H1 (cell line): ENCODE data around the gene KIF1C. TPM values are rescaled to one million over a fixed set of nuclear protein-coding genes. Genes with fewer than 3 reads are reported as not detected.

Experiments
- CTCF ChIA-PET: fragments of 300-600 bp; sonication (Branson Sonifier 250); formaldehyde crosslinking; loops from one replicate; lab custom pipeline; 2021; ENCODE audit not compliant: partially characterized antibody; lab: Charles Lee
- POLR2A ChIA-PET: fragments of 300-600 bp; sonication (Branson Sonifier 250); formaldehyde crosslinking; loops from one replicate; lab custom pipeline; 2021; ENCODE audit warnings: inconsistent platforms; ENCODE audit not compliant: partially characterized antibody; lab: Charles Lee
- DNase-seq, 2 experiments: peaks; one replicate each; pipeline versions ENCODE4 v3.0.0 to v3.0.0-alpha.2; 2010 to 2022; ENCODE audit warnings: low spot score in 2 of 2, low read depth in 1 of 2, mixed read lengths in 1 of 2
- FAIRE-seq: peaks from 2 replicates; lab custom pipeline; 2011; peaks lifted over from hg19 to GRCh38; lab: Jason Lieb, UNC
- H2AFZ ChIP-seq: 2 replicates; pipeline ENCODE4 v1.8.1; 2012; ENCODE audit warnings: low read length, inconsistent platforms
- H2AK5ac ChIP-seq: 2 replicates; pipeline ENCODE4 v1.6.1; 2013; ENCODE audit warnings: low read depth, low read length
- H2BK120ac ChIP-seq: replicated peaks from 2 replicates; pipeline ENCODE3; 2013; ENCODE audit warnings: low read depth, low read length, inconsistent platforms
- H2BK12ac ChIP-seq: 2 replicates; pipeline ENCODE4 v1.6.1; 2013; ENCODE audit warnings: low read depth, low read length
- H2BK15ac ChIP-seq: 2 replicates; pipeline ENCODE4 v1.6.1; 2013; ENCODE audit warnings: low read length
- H2BK20ac ChIP-seq: 2 replicates; pipeline ENCODE4 v1.6.1; 2013; ENCODE audit warnings: low read length
- H2BK5ac ChIP-seq: 2 replicates; pipeline ENCODE4 v1.6.1; 2013; ENCODE audit warnings: low read depth, low read length
- H3K14ac ChIP-seq: 2 replicates; pipeline ENCODE4 v1.6.1; 2013; ENCODE audit warnings: inconsistent platforms; ENCODE audit not compliant: insufficient read length
- H3K18ac ChIP-seq: 2 replicates; pipeline ENCODE4 v1.6.1; 2013; ENCODE audit warnings: low read length; ENCODE audit errors: extremely low read depth
- H3K23ac ChIP-seq: 2 replicates; pipeline ENCODE4 v1.6.1; 2013; ENCODE audit warnings: inconsistent platforms; ENCODE audit not compliant: insufficient read length
- H3K23me2 ChIP-seq: 2 replicates; pipeline ENCODE4 v1.6.1; 2013; ENCODE audit warnings: low read depth, low read length
- H3K27ac ChIP-seq: 2 replicates; pipeline ENCODE4 v1.6.1; 2011; ENCODE audit warnings: low read depth, low read length, inconsistent platforms
- H3K27me3 ChIP-seq, 4 experiments: replicated peaks in 1 of 4; 1 replicate in 1 of 4; 2 replicates in 3 of 4; pipeline versions ENCODE4 v1.6.1 to v1.8.1; 2011 to 2013; ENCODE audit warnings: low read length in 3 of 4, mild to moderate bottlenecking in 3 of 4, inconsistent platforms in 2 of 4, mixed read lengths in 2 of 4, moderate library complexity in 1 of 4; ENCODE audit not compliant: control insufficient read depth in 3 of 4, insufficient read depth in 3 of 4; ENCODE audit errors: extremely low read depth in 1 of 4
- H3K36me3 ChIP-seq, 4 experiments: 2 replicates each; pipeline versions ENCODE4 v1.6.1 to v1.8.1; 2011 to 2013; ENCODE audit warnings: mild to moderate bottlenecking in 4 of 4, low read length in 3 of 4, moderate library complexity in 2 of 4, control low read depth in 1 of 4, inconsistent platforms in 1 of 4; ENCODE audit not compliant: insufficient read depth in 4 of 4, control insufficient read depth in 2 of 4
- H3K4ac ChIP-seq: replicated peaks from 2 replicates; pipeline ENCODE3; 2013; ENCODE audit warnings: low read length, low read depth, mixed read lengths, inconsistent platforms; ENCODE audit not compliant: insufficient read length
- H3K4me1 ChIP-seq, 4 experiments: replicated peaks in 1 of 4; 1 replicate in 1 of 4; 2 replicates in 3 of 4; pipeline versions ENCODE4 v1.6.1 to v1.8.1; 2011 to 2013; ENCODE audit warnings: low read length in 3 of 4, inconsistent platforms in 2 of 4, mixed read lengths in 1 of 4; ENCODE audit not compliant: insufficient read depth in 4 of 4, control insufficient read depth in 3 of 4
- H3K4me2 ChIP-seq, 2 experiments: 2 replicates each; pipeline versions ENCODE4 v1.6.1 to v1.8.1; 2011 to 2013; ENCODE audit warnings: low read depth in 2 of 2, low read length in 2 of 2, control low read depth in 1 of 2, inconsistent platforms in 1 of 2, mild to moderate bottlenecking in 1 of 2; ENCODE audit not compliant: insufficient read depth in 1 of 2
- H3K4me3 ChIP-seq, 4 experiments: fragments of 200-600, 300-600 bp in 1 of 4; sonication (generic), shearing (Covaris generic), sonication (Bioruptor Twin) in 1 of 4; 2 replicates each; pipeline versions ENCODE4 v1.5.1 to v1.8.1; 2011 to 2016; ENCODE audit warnings: low read length in 4 of 4, low read depth in 3 of 4, control low read depth in 2 of 4, inconsistent platforms in 2 of 4, mild to moderate bottlenecking in 2 of 4, mixed read lengths in 1 of 4, moderate library complexity in 1 of 4; ENCODE audit not compliant: insufficient read depth in 2 of 4; ENCODE audit errors: extremely low read depth in 1 of 4
- H3K56ac ChIP-seq: replicated peaks from 2 replicates; pipeline ENCODE3; 2013; ENCODE audit warnings: low read depth, mild to moderate bottlenecking, mixed read lengths, low read length, inconsistent platforms; ENCODE audit not compliant: insufficient read length
- H3K79me1 ChIP-seq: 2 replicates; pipeline ENCODE4 v1.6.1; 2013; ENCODE audit warnings: low read depth, low read length, control low read depth
- H3K79me2 ChIP-seq, 2 experiments: 2 replicates each; pipeline versions ENCODE4 v1.6.1 to v1.8.1; 2012 to 2013; ENCODE audit warnings: low read length in 2 of 2, mild to moderate bottlenecking in 2 of 2, inconsistent platforms in 1 of 2; ENCODE audit not compliant: insufficient read depth in 2 of 2, control insufficient read depth in 1 of 2
- H3K9ac ChIP-seq, 4 experiments: replicated peaks in 1 of 4; 1 replicate in 1 of 4; 2 replicates in 3 of 4; pipeline versions ENCODE4 v1.6.1 to v1.8.1; 2011 to 2013; ENCODE audit warnings: low read depth in 3 of 4, low read length in 3 of 4, control low read depth in 2 of 4, mild to moderate bottlenecking in 2 of 4, moderate library complexity in 2 of 4, inconsistent platforms in 1 of 4; ENCODE audit errors: extremely low read depth in 1 of 4
- H3K9me3 ChIP-seq, 2 experiments: 2 replicates each; pipeline versions ENCODE4 v1.6.1 to v1.8.1; 2012 to 2013; ENCODE audit warnings: mild to moderate bottlenecking in 2 of 2, moderate library complexity in 2 of 2, control low read depth in 1 of 2, inconsistent platforms in 1 of 2, low read depth in 1 of 2, low read length in 1 of 2, mixed read lengths in 1 of 2; ENCODE audit not compliant: insufficient read depth in 2 of 2
- H4K20me1 ChIP-seq, 2 experiments: replicated peaks in 1 of 2; 2 replicates each; pipeline versions ENCODE3 to v1.8.1; 2011 to 2013; ENCODE audit warnings: inconsistent platforms in 2 of 2, low read length in 2 of 2, mild to moderate bottlenecking in 1 of 2; ENCODE audit not compliant: insufficient read depth in 2 of 2, control insufficient read depth in 1 of 2
- H4K5ac ChIP-seq: 2 replicates; pipeline ENCODE4 v1.6.1; 2013; ENCODE audit warnings: low read length, low read depth, mixed read lengths, inconsistent platforms; ENCODE audit not compliant: insufficient read length
- H4K8ac ChIP-seq: 2 replicates; pipeline ENCODE4 v1.8.0; 2013; ENCODE audit warnings: mild to moderate bottlenecking, moderate library complexity, low read length, inconsistent platforms; ENCODE audit not compliant: insufficient read depth; ENCODE audit errors: extremely low read depth
- H4K91ac ChIP-seq: replicated peaks from 2 replicates; pipeline ENCODE3; 2013; ENCODE audit warnings: low read length, mixed read lengths, inconsistent platforms; ENCODE audit not compliant: insufficient read length
- E2F6 ChIP-seq: IDR thresholded peaks from 2 replicates; pipeline ENCODE4 v1.6.1; 2012; ENCODE audit warnings: inconsistent platforms
- JUN ChIP-seq: IDR thresholded peaks from 2 replicates; pipeline ENCODE4 v1.6.1; 2011; ENCODE audit warnings: low read depth, mild to moderate bottlenecking, improper control_type of control experiment, low read length
- KDM4A ChIP-seq: IDR thresholded peaks from one replicate; pipeline ENCODE4 v1.7.1; 2012; ENCODE audit warnings: low read depth, mild to moderate bottlenecking, moderate library complexity, low read length, inconsistent platforms; ENCODE audit not compliant: severe bottlenecking
- WGBS, 2 experiments: shearing (Covaris generic) in 1 of 2; methylation state at CpG; one replicate each; pipeline versions ENCODE4 v1.1.6 to v1.1.7; 2013 to 2015; ENCODE audit warnings: low lambda C conversion rate in 2 of 2, mixed read lengths in 2 of 2, inconsistent platforms in 1 of 2, low coverage in 1 of 2, missing lambda C conversion rate in 1 of 2; ENCODE audit not compliant: insufficient replicate concordance in 2 of 2, insufficient coverage in 1 of 2, insufficient read length in 1 of 2; ENCODE audit errors: extremely low coverage in 1 of 2, missing lambda C conversion rate in 1 of 2; 5-methylcytosine and 5-hydroxymethylcytosine counted together
- polyA plus RNA-seq, 7 experiments: library from polyadenylated mRNA; depleted of rRNA in 3 of 7; stranded (reverse) in 5 of 7; unstranded in 2 of 7; fragments of >200 nt in 5 of 7; fragments of 200-250 nt in 2 of 7; gene quantifications; 1 replicate in 5 of 7; 2 replicates in 1 of 7; 4 replicates in 1 of 7; pipeline versions ENCODE4 v1.2.1 to v1.2.3, GENCODE V29; 2011 to 2013; ENCODE audit warnings: missing spikeins in 2 of 7, mixed read lengths in 2 of 7
- total RNA-seq: library from RNA; stranded (reverse); fragmentation: NEBNext Ultra II Directional; extraction: Animal tissue kit (Norgen Biotek cat#: 25700); gene quantifications from 2 replicates; pipeline ENCODE4 v1.2.1, GENCODE V29; 2021

KIF1C gene
- total and polyA plus RNA-seq, 2 of the 8 experiments (the other 6 are each of a cell fraction or from before 2014, with no cell fraction given): 14.3 to 114 TPM

GRCh38 chr17:4987767-4988567 lies 9.8 kb upstream of the KIF1C start:
- FAIRE-seq: no peak
- no peak overlapping the region for H2BK120ac ChIP-seq
- no peak overlapping the region for H2BK12ac ChIP-seq
- no peaks in the 10 kb centered on the region for H3K36me3 ChIP-seq
- H3K14ac ChIP-seq: no peak overlapping the region
- H3K4me3 ChIP-seq: peak overlapping the region; percentile 59 to 85 (median 66)
- no peak overlapping the region for H2BK5ac ChIP-seq
- TF ChIP-seq JUN: no peak
- peak; percentile 23; the same call in 1 of the 2 replicates for TF ChIP-seq E2F6
- peak; percentile 62 for TF ChIP-seq KDM4A
- TF ChIP-seq, all 59 proteins: peak for 2
- no peak overlapping the region for H3K4ac ChIP-seq
- POLR2A ChIA-PET: interaction anchor here (1.1 to 10.7 kb wide), 8 partner anchors 9 to 48 kb away, joined by 3 to 128 read pairs (median 8); partner anchors contain the start of genes INCA1, KIF1C, PFN1 and RNF167
- no peak overlapping the region for H4K91ac ChIP-seq
- no peak overlapping the region for H2AK5ac ChIP-seq
- no peak for DNase-seq
- H3K4me1 ChIP-seq: peaks cover 0 to 7% (median 4%) of the 10 kb centered on the region in 4 experiments; a peak in 5 of 7 replicates
- H4K5ac ChIP-seq: peak overlapping the region; percentile 38
- CTCF ChIA-PET: interaction anchor here (0.6 to 6.4 kb wide), 10 partner anchors 8 to 156 kb away, joined by 3 to 43 read pairs (median 8); partner anchors contain the start of genes CHRNE, INCA1 and KIF1C
- peak overlapping the region; percentile 48; the same call in 1 of the 2 replicates for H2AFZ ChIP-seq
- H3K79me2 ChIP-seq: no peaks in the 10 kb centered on the region
- H3K27me3 ChIP-seq: peaks cover 0 to 11% (median 9%) of the 10 kb centered on the region in 4 experiments; a peak in 6 of 7 replicates
- H3K9me3 ChIP-seq: no peaks in the 10 kb centered on the region
- H2BK20ac ChIP-seq: no peak overlapping the region
- H3K18ac ChIP-seq: no peak overlapping the region
- peaks cover 8% of the 10 kb centered on the region; the same call in 1 of the 2 replicates for H3K23me2 ChIP-seq
- no peak overlapping the region for H2BK15ac ChIP-seq
- 27% methylated on average over 27 of the region's 30 CpGs; no CpG with 5 or more reads in 1 of the 2 experiments for WGBS, 2 experiments
- peak overlapping the region; percentile 5 for H3K56ac ChIP-seq
- H3K79me1 ChIP-seq: no peaks in the 10 kb centered on the region
- H4K8ac ChIP-seq: no peak overlapping the region
- no peaks in the 10 kb centered on the region for H4K20me1 ChIP-seq
- peak overlapping the region; percentile 82 to 96 for H3K4me2 ChIP-seq
- peak overlapping the region in 3 of 4 experiments; percentile 20 to 36 (median 20); a peak in 3 of 7 replicates for H3K9ac ChIP-seq
- no peak overlapping the region for H3K27ac ChIP-seq
- H3K23ac ChIP-seq: no peak overlapping the region
